NCI-H524 (cell line): ENCODE measurements around the gene TDRKH.
"Not testable (repeated sequence)": the region's sequence is repeated elsewhere in the genome, so short reads cannot be mapped to it uniquely, and the experiment has no call there.

Source experiments
- DNase-seq, 2 experiments: peaks; one replicate each; lab custom pipeline; 2025; lab: John Stamatoyannopoulos, UW

The TDRKH gene

GRCh38 chr1:151762941-151763921, 27.1 kb downstream of the TDRKH start, which contains the start of gene MRPL9:
Gene MRPL9, minus strand, starts transcription at chr1:151763496. Its CDS starts 17 bp downstream, at chr1:151763479.
- peak; percentile 71 to 82 for DNase-seq

- DNase-seq, result no peak
These were observed 29.5 kb downstream of the TDRKH start for GRCh38 chr1:151760597-151761385.

- DNase-seq, result no peak
These were observed 31.1 kb downstream of the TDRKH start for GRCh38 chr1:151759241-151759640.

- no peak for DNase-seq
These were observed 34.0 kb downstream of the TDRKH start for GRCh38 chr1:151756291-151756690.

- DNase-seq, result no peak
These were observed 48.8 kb downstream of the TDRKH start for GRCh38 chr1:151741516-151741915.

GRCh38 chr1:151739590-151740355, 50.5 kb downstream of the TDRKH start:
- no peak for DNase-seq

- no peak for DNase-seq
These were observed 52.8 kb downstream of the TDRKH start for GRCh38 chr1:151737479-151737878.

- DNase-seq, result no peak
These were observed 53.3 kb downstream of the TDRKH start for GRCh38 chr1:151737026-151737425.

GRCh38 chr1:151733995-151734394, 56.3 kb downstream of the TDRKH start:
- DNase-seq, result not testable (repeated sequence)

GRCh38 chr1:151733126-151733525, 57.2 kb downstream of the TDRKH start:
- DNase-seq, result no peak

GRCh38 chr1:151729966-151730291, 60.4 kb downstream of the TDRKH start:
- DNase-seq, result no peak

GRCh38 chr1:151729157-151729965, 60.9 kb downstream of the TDRKH start:
- DNase-seq, result no peak

- DNase-seq, result peak in 1 of 2 experiments; percentile 58
These were observed 61.9 kb downstream of the TDRKH start for GRCh38 chr1:151728151-151729054.

GRCh38 chr1:151723726-151724370, 66.5 kb downstream of the TDRKH start:
- DNase-seq, result no peak
